Measurements from ENCODE around the gene LIME1. TPM values are rescaled to one million over a fixed set of nuclear protein-coding genes. Genes with fewer than 3 reads are reported as not detected.

LIME1 gene
- total and polyA plus RNA-seq, 9 donors = 2.5 to 8.1 (median 5.2) TPM

DNA sequence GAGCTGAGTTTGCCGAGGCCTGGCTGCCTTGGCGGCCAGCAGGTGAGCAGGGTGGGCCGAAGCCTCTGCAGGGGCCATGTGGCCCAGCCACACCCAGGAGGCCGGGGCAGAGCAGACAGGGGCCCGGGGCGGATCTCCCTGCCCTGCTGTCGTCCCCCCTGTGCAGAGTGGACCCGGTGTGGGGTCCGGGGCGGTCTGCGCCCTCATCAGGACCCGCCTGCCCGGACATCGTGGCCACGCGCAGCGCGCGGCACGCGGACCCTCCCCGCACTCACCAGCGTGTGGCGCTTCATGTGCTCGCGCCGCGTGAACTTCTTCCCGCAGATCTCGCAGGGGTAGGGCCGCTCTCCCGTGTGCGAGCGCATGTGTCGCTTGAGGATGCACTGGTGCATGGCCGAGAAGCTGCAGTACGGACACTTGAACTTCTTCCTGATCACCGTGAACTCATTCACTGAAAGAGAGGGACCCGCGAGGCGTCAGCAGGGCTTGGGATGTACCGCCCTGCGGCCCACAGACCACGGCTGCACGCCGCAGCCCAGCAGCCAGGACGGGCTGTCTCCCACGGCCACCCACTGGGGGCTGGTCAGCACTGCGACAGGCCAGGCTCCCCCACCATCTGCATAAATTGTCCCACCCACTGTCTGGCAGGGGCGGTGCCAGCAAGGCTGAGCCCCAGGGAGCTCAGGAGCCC is 16.1 kb downstream of the LIME1 start:
- WGBS (ENCODE audit: insufficient coverage) = 93% methylated on average over 46 of the region's 50 CpGs
- Histone ChIP-seq H3K4me3 (ENCODE audit: low read length) (no peak overlapping the region), H3K27me3 (ENCODE audit: control insufficient read depth, insufficient read depth, low read length) (no peaks in the 10 kb centered on the region), H3K36me3 (ENCODE audit: control insufficient read depth, insufficient read depth, low read length) (peaks cover 39% of the 10 kb centered on the region), H3K27ac (ENCODE audit: low read length) (no peak overlapping the region), H3K4me1 (ENCODE audit: control insufficient read depth, insufficient read depth, low read length) (peaks cover 6% of the 10 kb centered on the region), H3K9me3 (replicated peaks; ENCODE audit: control insufficient read depth, low read depth, low read length) (no peaks in the 10 kb centered on the region)
- DNase-seq = no peak

- Histone ChIP-seq H3K36me3 (ENCODE audit: control insufficient read depth, insufficient read depth, low read length) (peaks cover 34% of the 10 kb centered on the region), H3K4me3 (ENCODE audit: low read length) (no peak overlapping the region), H3K9me3 (replicated peaks; ENCODE audit: control insufficient read depth, low read depth, low read length) (no peaks in the 10 kb centered on the region), H3K27ac (ENCODE audit: low read length) (no peak overlapping the region), H3K27me3 (ENCODE audit: control insufficient read depth, insufficient read depth, low read length) (no peaks in the 10 kb centered on the region), H3K4me1 (ENCODE audit: control insufficient read depth, insufficient read depth, low read length) (peaks cover 6% of the 10 kb centered on the region)
- no peak for DNase-seq
- 82% methylated on average over 13 of the region's 13 CpGs for WGBS (ENCODE audit: insufficient coverage)
These were observed 16.9 kb downstream of the LIME1 start for GRCh38 chr20:63753381-63753780.

DNA sequence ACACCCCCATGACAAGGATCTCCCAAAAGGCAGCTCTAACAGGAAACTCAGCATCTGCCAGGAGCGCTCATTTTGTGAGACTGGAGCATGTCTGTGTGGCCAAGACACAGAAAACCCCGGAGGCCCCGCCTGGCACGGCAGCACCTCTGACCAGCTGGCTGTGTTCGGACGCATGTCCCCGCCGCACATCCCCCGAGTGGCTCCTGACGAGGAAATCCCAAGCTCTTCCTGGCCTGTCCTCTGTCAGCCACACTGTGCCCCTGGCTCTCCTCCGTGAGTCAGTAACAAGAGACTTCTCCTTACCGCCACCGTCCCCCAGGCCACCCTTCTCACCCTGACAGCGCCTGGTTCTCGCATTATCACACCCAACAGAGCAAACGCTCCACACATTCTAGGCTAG is 17.5 kb downstream of the LIME1 start:
- 50% methylated on average over 11 of the region's 16 CpGs for WGBS (ENCODE audit: insufficient coverage)
- peaks cover 6% of the 10 kb centered on the region for H3K4me1 ChIP-seq (ENCODE audit: control insufficient read depth, insufficient read depth, low read length)
- H3K36me3 ChIP-seq (ENCODE audit: control insufficient read depth, insufficient read depth, low read length) = peaks cover 34% of the 10 kb centered on the region
- DNase-seq = no peak
- no peak overlapping the region for H3K4me3 ChIP-seq (ENCODE audit: low read length)
- no peaks in the 10 kb centered on the region for H3K9me3 ChIP-seq (replicated peaks; ENCODE audit: control insufficient read depth, low read depth, low read length)
- no peak overlapping the region for H3K27ac ChIP-seq (ENCODE audit: low read length)
- no peaks in the 10 kb centered on the region for H3K27me3 ChIP-seq (ENCODE audit: control insufficient read depth, insufficient read depth, low read length)

DNA sequence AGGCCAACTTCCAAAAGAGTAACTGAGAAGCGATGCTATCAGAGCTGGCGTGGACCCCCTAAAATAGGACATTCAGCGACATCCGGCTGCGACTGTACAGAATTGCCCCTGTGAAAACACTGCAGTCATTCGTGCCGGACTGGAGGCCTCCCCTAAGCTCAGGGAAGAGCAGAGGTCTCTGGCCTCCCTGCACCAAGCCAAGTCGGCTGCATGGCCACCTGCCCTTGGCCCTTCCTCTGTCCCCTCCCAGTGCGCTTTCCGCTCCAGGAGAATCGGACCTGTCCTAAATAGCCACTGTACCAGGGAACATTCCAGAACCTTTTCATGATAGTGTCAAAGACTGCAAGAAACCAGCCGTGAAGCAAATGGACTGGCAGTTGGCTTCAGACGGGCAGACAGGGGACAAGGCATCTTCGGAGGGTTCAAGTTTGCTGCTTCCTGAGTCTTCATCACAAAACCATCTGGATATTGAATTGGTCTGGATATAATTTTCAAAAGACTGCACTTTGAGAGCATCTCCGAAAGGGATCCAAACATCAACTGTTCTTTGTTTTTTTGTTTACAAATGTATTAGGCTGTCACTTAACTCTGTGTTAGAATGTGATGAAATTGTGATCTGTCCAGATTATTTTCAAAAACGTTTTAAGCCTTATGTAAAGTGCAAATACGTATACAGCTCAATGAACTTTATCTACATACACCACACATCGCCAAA is 19.6 kb downstream of the LIME1 start:
- no peak overlapping the region for H3K27ac ChIP-seq (ENCODE audit: low read length)
- H3K9me3 ChIP-seq (replicated peaks; ENCODE audit: control insufficient read depth, low read depth, low read length) = no peaks in the 10 kb centered on the region
- WGBS (ENCODE audit: insufficient coverage) = 79% methylated on average over 14 of the region's 18 CpGs
- no peak overlapping the region for H3K4me3 ChIP-seq (ENCODE audit: low read length)
- H3K27me3 ChIP-seq (ENCODE audit: control insufficient read depth, insufficient read depth, low read length) = no peaks in the 10 kb centered on the region
- no peak for DNase-seq
- H3K36me3 ChIP-seq (ENCODE audit: control insufficient read depth, insufficient read depth, low read length) = peaks cover 20% of the 10 kb centered on the region
- peaks cover 6% of the 10 kb centered on the region for H3K4me1 ChIP-seq (ENCODE audit: control insufficient read depth, insufficient read depth, low read length)

- Histone ChIP-seq H3K36me3 (ENCODE audit: control insufficient read depth, insufficient read depth, low read length) (peaks cover 20% of the 10 kb centered on the region), H3K27ac (ENCODE audit: low read length) (no peak overlapping the region), H3K4me1 (ENCODE audit: control insufficient read depth, insufficient read depth, low read length) (peaks cover 6% of the 10 kb centered on the region), H3K9me3 (replicated peaks; ENCODE audit: control insufficient read depth, low read depth, low read length) (no peaks in the 10 kb centered on the region), H3K27me3 (ENCODE audit: control insufficient read depth, insufficient read depth, low read length) (no peaks in the 10 kb centered on the region), H3K4me3 (ENCODE audit: low read length) (no peak overlapping the region)
- WGBS (ENCODE audit: insufficient coverage) = 79% methylated on average over 2 of the region's 8 CpGs
- DNase-seq = no peak
These were observed 20.2 kb downstream of the LIME1 start for GRCh38 chr20:63756648-63756991.

- WGBS (ENCODE audit: insufficient coverage) = 94% methylated on average over 4 of the region's 7 CpGs
- no peaks in the 10 kb centered on the region for H3K27me3 ChIP-seq (ENCODE audit: control insufficient read depth, insufficient read depth, low read length)
- H3K36me3 ChIP-seq (ENCODE audit: control insufficient read depth, insufficient read depth, low read length) = peaks cover 16% of the 10 kb centered on the region
These were observed 21.7 kb downstream of the LIME1 start for GRCh38 chr20:63758152-63758551.

GRCh38 chr20:63759377-63759901 is 23.0 kb downstream of the LIME1 start:
- DNase-seq = no peak
- WGBS (ENCODE audit: insufficient coverage) = no CpG with 5 or more reads among the region's 7 CpGs
- Histone ChIP-seq H3K4me3 (ENCODE audit: low read length) (no peak overlapping the region), H3K27ac (ENCODE audit: low read length) (no peak overlapping the region), H3K36me3 (ENCODE audit: control insufficient read depth, insufficient read depth, low read length) (peaks cover 16% of the 10 kb centered on the region), H3K9me3 (replicated peaks; ENCODE audit: control insufficient read depth, low read depth, low read length) (no peaks in the 10 kb centered on the region), H3K4me1 (ENCODE audit: control insufficient read depth, insufficient read depth, low read length) (no peaks in the 10 kb centered on the region), H3K27me3 (ENCODE audit: control insufficient read depth, insufficient read depth, low read length) (no peaks in the 10 kb centered on the region)

More at GRCh38 chr20:63758152-63758551, 21.7 kb downstream of the LIME1 start:
- H3K9me3 ChIP-seq (replicated peaks; ENCODE audit: control insufficient read depth, low read depth, low read length) = no peaks in the 10 kb centered on the region
- H3K4me3 ChIP-seq (ENCODE audit: low read length) = no peak overlapping the region
- H3K27ac ChIP-seq (ENCODE audit: low read length) = no peak overlapping the region
- peaks cover 6% of the 10 kb centered on the region for H3K4me1 ChIP-seq (ENCODE audit: control insufficient read depth, insufficient read depth, low read length)
- DNase-seq = no peak

DNA sequence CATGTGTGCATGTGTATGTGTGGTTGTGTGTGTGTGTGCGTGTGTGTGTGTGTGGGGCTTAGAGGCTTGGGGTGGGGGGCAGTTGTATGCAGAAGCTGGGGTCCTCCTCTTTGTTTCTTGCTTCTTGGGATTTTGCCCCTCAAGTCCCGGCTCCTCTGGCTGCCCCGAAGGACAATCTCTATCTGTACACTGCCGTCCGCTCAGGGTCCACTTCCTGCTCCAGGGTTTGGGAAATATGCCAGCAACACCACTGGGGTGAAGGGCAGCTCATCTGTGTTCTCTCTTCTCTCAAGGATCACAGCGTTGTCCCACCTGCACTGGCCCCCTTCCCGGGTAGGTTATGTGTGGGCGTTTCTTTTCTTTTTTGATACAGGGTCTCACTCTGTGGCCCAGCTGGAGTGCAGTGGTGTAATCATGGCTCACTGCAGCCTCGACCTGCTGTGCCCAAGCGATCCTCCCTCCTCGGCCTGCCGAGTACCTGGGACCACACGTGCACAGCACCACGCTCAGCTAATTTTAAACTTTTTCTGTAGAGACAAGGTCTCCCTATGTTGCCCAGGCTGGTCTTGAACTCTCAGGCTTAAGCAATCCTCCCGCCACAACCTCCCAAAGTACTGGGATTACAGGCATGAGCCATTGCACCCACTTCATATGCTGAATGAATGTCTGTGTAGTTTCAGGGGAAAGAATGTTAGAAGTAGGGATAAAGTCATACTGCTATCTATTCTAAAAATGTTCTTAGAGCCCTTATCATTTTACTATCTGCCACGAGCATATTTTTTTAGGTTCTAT is 28.8 kb downstream of the LIME1 start:
- Histone ChIP-seq H3K27me3 (ENCODE audit: control insufficient read depth, insufficient read depth, low read length) (no peaks in the 10 kb centered on the region), H3K9me3 (replicated peaks; ENCODE audit: control insufficient read depth, low read depth, low read length) (no peaks in the 10 kb centered on the region), H3K36me3 (ENCODE audit: control insufficient read depth, insufficient read depth, low read length) (peaks cover 49% of the 10 kb centered on the region), H3K27ac (ENCODE audit: low read length) (no peak overlapping the region), H3K4me1 (ENCODE audit: control insufficient read depth, insufficient read depth, low read length) (peaks cover 18% of the 10 kb centered on the region), H3K4me3 (ENCODE audit: low read length) (no peak overlapping the region)
- 80% methylated on average over 10 of the region's 16 CpGs for WGBS (ENCODE audit: insufficient coverage)
- no peak for DNase-seq

GRCh38 chr20:63765902-63766301 is 29.4 kb downstream of the LIME1 start:
- Histone ChIP-seq H3K27ac (ENCODE audit: low read length) (no peak overlapping the region), H3K9me3 (replicated peaks; ENCODE audit: control insufficient read depth, low read depth, low read length) (no peaks in the 10 kb centered on the region), H3K4me1 (ENCODE audit: control insufficient read depth, insufficient read depth, low read length) (peaks cover 18% of the 10 kb centered on the region), H3K27me3 (ENCODE audit: control insufficient read depth, insufficient read depth, low read length) (no peaks in the 10 kb centered on the region), H3K36me3 (ENCODE audit: control insufficient read depth, insufficient read depth, low read length) (peaks cover 54% of the 10 kb centered on the region), H3K4me3 (ENCODE audit: low read length) (no peak overlapping the region)
- DNase-seq = no peak
- WGBS (ENCODE audit: insufficient coverage) = 97% methylated on average over 5 of the region's 7 CpGs

All from muscle of leg (tissue), 11 donors.